NCI-H446 (cell line): ENCODE results near the gene FNDC3B.

Source experiments
- DNase-seq, 2 experiments: peaks; one replicate each; lab custom pipeline; 2025; lab: John Stamatoyannopoulos, UW

The FNDC3B gene

GRCh38 chr3:172135820-172136219 lies 96.4 kb downstream of the FNDC3B start:
- DNase-seq, result no peak

- DNase-seq, result no peak
Observed at GRCh38 chr3:172136330-172136729, 97.0 kb downstream of the FNDC3B start.

GRCh38 chr3:172137287-172138192 lies 98.2 kb downstream of the FNDC3B start:
- no peak for DNase-seq

GRCh38 chr3:172138193-172138537 lies 98.8 kb downstream of the FNDC3B start:
- DNase-seq, result no peak

GRCh38 chr3:172138792-172139507 lies 99.6 kb downstream of the FNDC3B start:
- DNase-seq, result no peak

- no peak for DNase-seq
Observed at GRCh38 chr3:172139528-172140276, 100.3 kb downstream of the FNDC3B start.

GRCh38 chr3:172140499-172141391 lies 101.4 kb downstream of the FNDC3B start:
- DNase-seq, result no peak

GRCh38 chr3:172142051-172142863 lies 102.9 kb downstream of the FNDC3B start:
- DNase-seq, result no peak

- DNase-seq, result no peak
Observed at GRCh38 chr3:172142864-172143451, 103.6 kb downstream of the FNDC3B start.

- no peak for DNase-seq
Observed at GRCh38 chr3:172143739-172144497, 104.5 kb downstream of the FNDC3B start.

GRCh38 chr3:172144601-172145000 lies 105.2 kb downstream of the FNDC3B start:
- DNase-seq, result no peak

- DNase-seq, result no peak
Observed at GRCh38 chr3:172145031-172145686, 105.8 kb downstream of the FNDC3B start.

- DNase-seq, result no peak
Observed at GRCh38 chr3:172146349-172146748, 107.0 kb downstream of the FNDC3B start.

GRCh38 chr3:172147113-172147818 lies 107.9 kb downstream of the FNDC3B start:
- DNase-seq, result no peak

GRCh38 chr3:172148241-172148640 lies 108.9 kb downstream of the FNDC3B start:
- DNase-seq, result no peak

GRCh38 chr3:172148702-172149565 lies 109.6 kb downstream of the FNDC3B start:
- no peak for DNase-seq

- no peak for DNase-seq
Observed at GRCh38 chr3:172150268-172150667, 110.9 kb downstream of the FNDC3B start.
